Measurements from ENCODE around the gene MEF2D.

DNA sequence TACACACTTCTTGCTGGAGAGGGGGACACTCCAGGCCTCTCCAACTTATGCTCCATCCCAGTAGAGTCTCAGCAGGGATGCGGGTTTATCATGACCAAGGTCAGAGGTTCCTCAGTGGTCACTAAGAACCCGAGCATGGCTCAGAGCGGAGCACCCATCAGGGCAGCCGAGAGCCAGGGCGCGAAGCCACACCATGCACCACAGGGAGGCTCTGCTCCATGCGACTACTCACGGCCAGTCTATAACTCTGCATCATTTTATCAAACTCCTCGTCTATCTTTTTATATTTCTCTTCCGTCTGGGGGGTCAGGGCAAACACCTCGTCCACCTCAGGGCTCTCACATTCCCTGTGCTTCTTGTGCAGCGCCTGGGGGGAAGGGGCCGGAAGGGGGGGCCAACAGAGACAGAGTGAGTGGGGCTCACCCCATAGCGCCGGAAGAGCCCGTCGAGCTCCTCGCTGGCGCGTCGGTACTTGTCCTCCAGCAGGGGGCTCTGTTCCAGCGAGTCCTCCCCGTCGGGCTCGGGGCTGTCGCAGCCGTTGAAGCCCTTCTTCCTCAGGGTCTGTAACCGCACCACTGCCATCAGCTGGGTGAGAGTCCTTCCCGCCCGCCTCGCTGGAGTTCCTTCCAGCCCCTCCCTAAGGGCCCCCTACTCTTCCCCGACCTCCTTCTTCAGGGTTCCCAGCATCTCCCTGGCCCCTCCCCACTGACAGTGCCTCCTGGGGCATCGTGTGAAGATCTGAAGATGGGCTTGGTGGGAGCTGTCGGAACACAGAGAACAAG lies 20.0 kb downstream of the MEF2D start:
- TF ChIP-seq, protein P1, sequence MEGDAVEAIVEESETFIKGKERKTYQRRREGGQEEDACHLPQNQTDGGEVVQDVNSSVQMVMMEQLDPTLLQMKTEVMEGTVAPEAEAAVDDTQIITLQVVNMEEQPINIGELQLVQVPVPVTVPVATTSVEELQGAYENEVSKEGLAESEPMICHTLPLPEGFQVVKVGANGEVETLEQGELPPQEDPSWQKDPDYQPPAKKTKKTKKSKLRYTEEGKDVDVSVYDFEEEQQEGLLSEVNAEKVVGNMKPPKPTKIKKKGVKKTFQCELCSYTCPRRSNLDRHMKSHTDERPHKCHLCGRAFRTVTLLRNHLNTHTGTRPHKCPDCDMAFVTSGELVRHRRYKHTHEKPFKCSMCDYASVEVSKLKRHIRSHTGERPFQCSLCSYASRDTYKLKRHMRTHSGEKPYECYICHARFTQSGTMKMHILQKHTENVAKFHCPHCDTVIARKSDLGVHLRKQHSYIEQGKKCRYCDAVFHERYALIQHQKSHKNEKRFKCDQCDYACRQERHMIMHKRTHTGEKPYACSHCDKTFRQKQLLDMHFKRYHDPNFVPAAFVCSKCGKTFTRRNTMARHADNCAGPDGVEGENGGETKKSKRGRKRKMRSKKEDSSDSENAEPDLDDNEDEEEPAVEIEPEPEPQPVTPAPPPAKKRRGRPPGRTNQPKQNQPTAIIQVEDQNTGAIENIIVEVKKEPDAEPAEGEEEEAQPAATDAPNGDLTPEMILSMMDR (IDR thresholded peaks at IDR 0.05): peak; percentile 41 to 48 (median 43)
- no peak for TF ChIP-seq POLR2A (IDR thresholded peaks at IDR 0.05)

Measured in right lobe of liver (tissue), 4 donors.